Left lung (tissue), 10 donors: ENCODE data around the gene SHH. TPM values are rescaled to one million over a fixed set of nuclear protein-coding genes. Genes with fewer than 3 reads are reported as not detected.
"Not testable (repeated sequence)": the region's sequence is repeated elsewhere in the genome, so short reads cannot be mapped to it uniquely, and the experiment has no call there.

Source experiments
- ATAC-seq: fragments of 200-7000 bp; cut with Tn5 transposase; one replicate; pipeline ENCODE4 v1.9.1; 2020; ENCODE audit warnings: moderate library complexity
- DNase-seq, 4 donors: peaks; one replicate each; pipeline ENCODE4 v3.0.0-alpha.2; 2013 to 2020
- H3K27ac ChIP-seq, 2 donors: fragments of 200-600 bp; sonication (generic) in 1 of 2; one replicate each; pipeline versions ENCODE4 v1.5.0 to v1.8.0; 2020 to 2021
- H3K27me3 ChIP-seq, 2 donors: fragments of 200-600 bp; sonication (generic) in 1 of 2; one replicate each; pipeline versions ENCODE4 v1.5.0 to v1.8.0; 2020 to 2021
- H3K36me3 ChIP-seq, 2 donors: fragments of 200-600 bp; sonication (generic) in 1 of 2; one replicate each; pipeline versions ENCODE4 v1.5.0 to v1.8.0; 2020 to 2021
- H3K4me1 ChIP-seq, 2 donors: fragments of 200-600 bp; one replicate each; pipeline ENCODE4 v1.8.0; 2021
- H3K4me3 ChIP-seq, 2 donors: fragments of 200-600 bp; sonication (generic) in 1 of 2; one replicate each; pipeline versions ENCODE4 v1.5.0 to v1.8.0; 2020 to 2021; ENCODE audit warnings: mild to moderate bottlenecking in 1 of 2
- H3K9me3 ChIP-seq, 2 donors: fragments of 200-600 bp; sonication (generic) in 1 of 2; one replicate each; pipeline versions ENCODE4 v1.5.0 to v1.8.0; 2020 to 2021
- CTCF ChIP-seq, 2 donors: fragments of 200-600 bp; sonication (generic) in 1 of 2; IDR thresholded peaks; one replicate each; pipeline versions ENCODE4 v1.5.0 to v1.8.0; 2021; ENCODE audit warnings: antibody characterized with exemption in 2 of 2
- intact Hi-C, 2 donors: fragments of 100-400 bp; cut with DNase I; formaldehyde crosslinking; loops; one replicate each; pipeline versions ENCODE4 v1.11.2 to v1.14.2; 2022
- polyA plus RNA-seq, 6 donors: library from polyadenylated mRNA; unstranded; fragments of 120-200 nt; gene quantifications; one replicate each; pipeline ENCODE4 v1.2.1, GENCODE V29; 2013; ENCODE audit not compliant: insufficient read length in 6 of 6
- total RNA-seq, 2 donors: library from RNA; stranded (reverse); fragmentation: NEBNext Ultra II Directional; extraction: Animal tissue kit (Norgen Biotek cat#: 25700); gene quantifications; one replicate each; pipeline ENCODE4 v1.2.1, GENCODE V29; 2021
- donor health status: DM: no; HTN: yes; CAD: no.
- donor health status: DM: no; HTN: no; CAD: no.

Gene SHH
- total and polyA plus RNA-seq, 8 donors = 4.4 to 24.7 (median 15.4) TPM

GRCh38 chr7:155818820-155819168 lies 6.5 kb upstream of the SHH start:
- no peak for ATAC-seq
- Histone ChIP-seq H3K27me3 (peaks cover 9 to 66% of the 10 kb centered on the region in 2 donors), H3K9me3 (peaks cover 0 to 2% of the 10 kb centered on the region in 2 donors), H3K36me3 (no peaks in the 10 kb centered on the region), H3K27ac (no peak overlapping the region), H3K4me1 (no peaks in the 10 kb centered on the region), H3K4me3 (no peak overlapping the region)
- intact Hi-C loops = no loop called here
- no peak for DNase-seq
- no peak for TF ChIP-seq CTCF (IDR thresholded peaks at IDR 0.05)

- no peak for TF ChIP-seq CTCF (IDR thresholded peaks at IDR 0.05)
- DNase-seq (peak in 1 of 4 donors; percentile 73), ATAC-seq (no peak)
- Histone ChIP-seq H3K36me3 (no peaks in the 10 kb centered on the region), H3K9me3 (peaks cover 0 to 2% of the 10 kb centered on the region in 2 donors), H3K4me3 (no peak overlapping the region), H3K27ac (no peak overlapping the region), H3K27me3 (peaks cover 13 to 71% of the 10 kb centered on the region in 2 donors), H3K4me1 (no peaks in the 10 kb centered on the region)
- intact Hi-C loops = no loop called here
Observed at GRCh38 chr7:155818154-155818819, 6.0 kb upstream of the SHH start.

- H3K36me3 ChIP-seq, H3K9me3 ChIP-seq, DNase-seq, intact Hi-C loops, H3K4me3 ChIP-seq, ATAC-seq, H3K4me1 ChIP-seq, H3K27ac ChIP-seq: not testable (repeated sequence)
- peaks cover 20 to 78% of the 10 kb centered on the region in 2 donors for H3K27me3 ChIP-seq
Observed at GRCh38 chr7:155817515-155817914, 5.3 kb upstream of the SHH start.

GRCh38 chr7:155816996-155817395 lies 4.7 kb upstream of the SHH start:
- DNase-seq (peak in 1 of 4 donors; percentile 71), ATAC-seq (no peak)
- H3K4me1 ChIP-seq = peaks cover 0 to 4% of the 10 kb centered on the region in 2 donors
- no peak overlapping the region for H3K27ac ChIP-seq
- H3K4me3 ChIP-seq = no peak overlapping the region
- H3K36me3 ChIP-seq = no peaks in the 10 kb centered on the region
- intact Hi-C loops = no loop called here
- TF ChIP-seq CTCF (IDR thresholded peaks at IDR 0.05) = no peak
- peaks cover 0 to 2% of the 10 kb centered on the region in 2 donors for H3K9me3 ChIP-seq
- H3K27me3 ChIP-seq = peaks cover 25 to 80% of the 10 kb centered on the region in 2 donors

- intact Hi-C loops = no loop called here
- no peaks in the 10 kb centered on the region for H3K36me3 ChIP-seq
- peaks cover 0 to 2% of the 10 kb centered on the region in 2 donors for H3K9me3 ChIP-seq
- no peak for ATAC-seq
- no peak overlapping the region for H3K4me3 ChIP-seq
- peaks cover 33 to 80% of the 10 kb centered on the region in 2 donors for H3K27me3 ChIP-seq
- H3K4me1 ChIP-seq = peaks cover 0 to 7% of the 10 kb centered on the region in 2 donors
- no peak overlapping the region for H3K27ac ChIP-seq
- no peak for TF ChIP-seq CTCF (IDR thresholded peaks at IDR 0.05)
- peak in 1 of 4 donors; percentile 67 for DNase-seq
Observed at GRCh38 chr7:155816192-155816508, 3.9 kb upstream of the SHH start.
